OCI-LY3 (cell line): Measurements from ENCODE around the gene ARHGAP1.

Experiments
- CTCF ChIP-seq: fragments of 200-600, 300-600 bp; sonication (generic); IDR thresholded peaks from 2 replicates; pipeline ENCODE4 v1.5.1; 2014; ENCODE audit warnings: antibody characterized with exemption, low read length, low read depth
- EZH2phosphoT487 ChIP-seq: fragments of 200-600 bp; shearing (Covaris generic); IDR thresholded peaks from 2 replicates; pipeline ENCODE4 v1.6.1; 2018; ENCODE audit warnings: antibody characterized with exemption, mixed run types, low read depth

- no peak for TF ChIP-seq CTCF
- TF ChIP-seq EZH2phosphoT487, result no peak
Observed at GRCh38 chr11:46671958-46672315, 28.5 kb downstream of the ARHGAP1 start.
